Prostate gland (tissue), 2 donors: Measurements from ENCODE around the gene ECHS1. TPM values are rescaled to one million over a fixed set of nuclear protein-coding genes. Genes with fewer than 3 reads are reported as not detected.

Experiments
- DNase-seq: peaks from one replicate; pipeline ENCODE4 v3.0.0-alpha.2; 2019; ENCODE audit warnings: low spot score
- H3K27ac ChIP-seq, 2 donors: fragments of 200-600 bp; sonication (generic); 2 replicates each; pipeline ENCODE4 v1.5.1; 2017 to 2019
- H3K27me3 ChIP-seq: fragments of 200-600 bp; sonication (generic); replicated peaks from 2 replicates; pipeline ENCODE4 v1.5.1; 2019; ENCODE audit not compliant: insufficient read depth
- H3K36me3 ChIP-seq, 2 donors: fragments of 200-600 bp; sonication (generic); 1 replicate in 1 of 2; 2 replicates in 1 of 2; pipeline versions ENCODE4 v1.5.1 to v1.8.1; 2017 to 2019
- H3K4me1 ChIP-seq: fragments of 200-600 bp; sonication (generic); replicated peaks from 2 replicates; pipeline ENCODE4 v1.5.1; 2019
- H3K4me3 ChIP-seq, 2 donors: fragments of 200-600 bp; sonication (generic); 2 replicates each; pipeline ENCODE4 v1.5.1; 2017 to 2019
- H3K9me3 ChIP-seq: fragments of 200-600 bp; sonication (generic); 2 replicates; pipeline ENCODE4 v1.5.1; 2017
- POLR2A ChIP-seq: fragments of 450-650 bp; IDR thresholded peaks from one replicate; pipeline ENCODE4 v1.6.1; 2016; ENCODE audit warnings: antibody characterized with exemption, mild to moderate bottlenecking
- POLR2AphosphoS5 ChIP-seq: sonication (generic); formaldehyde crosslinking; IDR thresholded peaks from one replicate; pipeline ENCODE4 v1.6.1; 2017; ENCODE audit warnings: antibody characterized with exemption
- WGBS: methylation state at CpG from one replicate; pipeline ENCODE4 v1.1.5; 2018; 5-methylcytosine and 5-hydroxymethylcytosine counted together
- intact Hi-C: fragments of 100-400 bp; cut with DNase I; formaldehyde crosslinking; loops from one replicate; pipeline ENCODE4 v1.14.2; 2022
- total RNA-seq, 2 donors: library from RNA; depleted of rRNA; stranded (reverse); fragments of >200 nt; gene quantifications; one replicate each; pipeline ENCODE4 v1.1.0, GENCODE V29; 2016
- TF ChIP-seq, protein P1 (sequence below), 4 experiments: fragments of 200-600 bp in 2 of 4; fragments of 450-650 bp in 2 of 4; sonication (generic) in 2 of 4; IDR thresholded peaks; 1 replicate in 3 of 4; 2 replicates in 1 of 4; pipeline ENCODE4 v1.5.1; 2016 to 2019; ENCODE audit warnings: antibody characterized with exemption in 4 of 4, mild to moderate bottlenecking in 2 of 4, moderate library complexity in 2 of 4

The ECHS1 gene
- total RNA-seq, 2 donors from 2014 or later: 112 to 126 TPM

DNA sequence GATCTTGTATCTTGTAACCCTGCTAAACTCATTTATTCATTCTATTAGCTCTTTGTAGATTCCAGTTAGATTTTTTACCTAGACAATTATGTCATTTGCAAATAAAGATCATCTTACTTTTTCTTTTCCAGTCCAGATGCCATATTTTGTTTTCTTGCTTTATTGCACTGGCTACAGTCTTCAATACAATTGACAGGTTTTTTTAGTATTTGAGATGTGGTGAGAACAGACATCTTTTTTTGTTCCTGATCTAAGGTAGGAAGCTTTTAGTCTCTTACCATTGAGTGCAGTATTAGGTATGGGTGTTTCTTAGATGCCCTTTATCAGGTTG lies 39.2 kb upstream of the ECHS1 start:
- Histone ChIP-seq H3K4me1 (no peaks in the 10 kb centered on the region), H3K4me3 (no peak overlapping the region), H3K27ac (no peak overlapping the region), H3K36me3 (no peaks in the 10 kb centered on the region), H3K27me3 (no peaks in the 10 kb centered on the region), H3K9me3 (no peaks in the 10 kb centered on the region)
- intact Hi-C loops: no loop called here
- DNase-seq: no peak
- TF ChIP-seq, protein P1, sequence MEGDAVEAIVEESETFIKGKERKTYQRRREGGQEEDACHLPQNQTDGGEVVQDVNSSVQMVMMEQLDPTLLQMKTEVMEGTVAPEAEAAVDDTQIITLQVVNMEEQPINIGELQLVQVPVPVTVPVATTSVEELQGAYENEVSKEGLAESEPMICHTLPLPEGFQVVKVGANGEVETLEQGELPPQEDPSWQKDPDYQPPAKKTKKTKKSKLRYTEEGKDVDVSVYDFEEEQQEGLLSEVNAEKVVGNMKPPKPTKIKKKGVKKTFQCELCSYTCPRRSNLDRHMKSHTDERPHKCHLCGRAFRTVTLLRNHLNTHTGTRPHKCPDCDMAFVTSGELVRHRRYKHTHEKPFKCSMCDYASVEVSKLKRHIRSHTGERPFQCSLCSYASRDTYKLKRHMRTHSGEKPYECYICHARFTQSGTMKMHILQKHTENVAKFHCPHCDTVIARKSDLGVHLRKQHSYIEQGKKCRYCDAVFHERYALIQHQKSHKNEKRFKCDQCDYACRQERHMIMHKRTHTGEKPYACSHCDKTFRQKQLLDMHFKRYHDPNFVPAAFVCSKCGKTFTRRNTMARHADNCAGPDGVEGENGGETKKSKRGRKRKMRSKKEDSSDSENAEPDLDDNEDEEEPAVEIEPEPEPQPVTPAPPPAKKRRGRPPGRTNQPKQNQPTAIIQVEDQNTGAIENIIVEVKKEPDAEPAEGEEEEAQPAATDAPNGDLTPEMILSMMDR (IDR thresholded peaks at IDR 0.05): no peak
- TF ChIP-seq POLR2A (no peak), POLR2AphosphoS5 (no peak)

DNA sequence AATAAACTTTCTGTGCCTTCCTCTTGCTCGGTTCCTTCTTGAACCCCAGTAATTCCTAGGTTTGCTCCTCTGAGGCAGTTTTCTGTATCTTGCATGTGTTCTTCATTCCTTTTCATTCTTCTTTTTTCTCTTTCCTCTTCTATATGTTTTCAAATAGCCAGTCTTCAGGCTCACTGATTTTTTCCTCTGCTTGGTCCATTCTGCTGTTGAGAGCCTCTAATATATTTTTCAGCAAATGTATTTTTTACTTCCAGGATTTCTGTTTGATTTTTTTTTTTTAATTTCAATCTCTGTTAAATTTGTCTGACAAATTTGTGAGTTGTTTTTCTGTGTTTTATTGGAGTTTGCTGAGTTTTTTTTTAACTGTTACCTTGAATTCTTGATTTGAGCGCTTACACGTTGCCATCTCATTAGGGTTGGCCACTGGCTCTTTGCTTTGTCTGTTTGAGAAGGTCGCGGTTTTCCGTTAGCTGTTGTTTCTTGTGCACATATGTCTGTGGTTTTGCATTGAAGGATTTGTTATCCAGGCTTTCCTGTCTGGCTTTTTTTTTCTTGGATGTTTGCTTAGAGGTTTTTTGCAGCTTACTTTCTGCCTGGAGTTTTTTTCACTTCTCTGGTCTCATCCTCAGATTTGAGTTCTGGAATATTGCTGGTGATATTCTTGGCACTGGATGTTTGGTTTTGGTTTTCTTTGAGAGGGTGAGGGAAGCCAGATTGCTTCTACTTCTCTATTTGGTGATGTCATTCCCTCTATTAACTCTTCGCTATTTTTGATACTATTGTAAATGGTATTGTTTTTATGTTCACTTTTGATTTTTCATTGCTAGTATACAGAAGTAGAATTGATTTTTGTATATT lies 38.6 kb upstream of the ECHS1 start:
- H3K27me3 ChIP-seq: no peaks in the 10 kb centered on the region
- 97% methylated on average over 7 of the region's 7 CpGs for WGBS
- no peak for TF ChIP-seq POLR2AphosphoS5
- TF ChIP-seq POLR2A: no peak
- TF ChIP-seq, protein P1 (IDR thresholded peaks at IDR 0.05): no peak
- no peaks in the 10 kb centered on the region for H3K36me3 ChIP-seq
- H3K4me1 ChIP-seq: no peaks in the 10 kb centered on the region
- no peak overlapping the region for H3K27ac ChIP-seq
- DNase-seq: no peak
- intact Hi-C loops: no loop called here
- no peaks in the 10 kb centered on the region for H3K9me3 ChIP-seq
- no peak overlapping the region for H3K4me3 ChIP-seq

DNA sequence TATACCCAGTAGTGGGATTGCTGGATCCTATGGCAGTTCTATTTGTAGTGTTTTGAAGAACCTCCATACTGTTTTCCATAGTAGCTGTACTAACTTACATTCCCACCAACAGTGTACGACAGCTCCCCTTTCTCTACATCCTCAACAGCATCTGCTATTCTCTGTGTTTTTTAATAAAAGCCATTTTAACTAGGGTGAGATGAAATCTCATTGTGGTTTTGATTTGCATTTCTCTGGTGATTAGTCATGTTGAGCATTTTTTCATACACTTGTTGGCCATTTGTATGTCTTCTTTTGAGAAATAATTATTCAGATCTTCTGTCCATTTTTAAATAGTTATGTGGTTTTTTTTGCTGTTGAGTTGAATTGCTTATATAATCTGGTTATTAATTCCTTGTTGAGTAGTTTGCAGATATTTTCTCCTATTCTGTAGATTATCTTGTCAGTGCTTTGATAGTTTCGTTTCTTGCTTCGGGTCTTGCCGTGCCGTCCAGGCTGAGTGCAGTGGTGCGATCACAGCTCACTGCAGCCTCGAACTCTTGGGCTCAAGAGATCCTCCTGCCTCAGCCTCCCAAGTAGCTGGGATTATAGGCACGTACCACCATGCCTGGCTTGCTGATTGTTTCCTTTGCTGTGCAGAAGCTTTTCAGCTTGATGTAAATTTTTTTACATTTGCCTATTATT lies 32.8 kb upstream of the ECHS1 start:
- Histone ChIP-seq H3K4me1 (no peaks in the 10 kb centered on the region), H3K9me3 (no peaks in the 10 kb centered on the region), H3K27me3 (no peaks in the 10 kb centered on the region), H3K4me3 (no peak overlapping the region), H3K27ac (no peak overlapping the region), H3K36me3 (peaks cover 0 to 7% of the 10 kb centered on the region in 2 donors)
- DNase-seq: no peak
- TF ChIP-seq POLR2A (no peak), POLR2AphosphoS5 (no peak)
- TF ChIP-seq, protein P1 (IDR thresholded peaks at IDR 0.05): no peak
- intact Hi-C loops: no loop called here
- WGBS: 93% methylated on average over 8 of the region's 8 CpGs

DNA sequence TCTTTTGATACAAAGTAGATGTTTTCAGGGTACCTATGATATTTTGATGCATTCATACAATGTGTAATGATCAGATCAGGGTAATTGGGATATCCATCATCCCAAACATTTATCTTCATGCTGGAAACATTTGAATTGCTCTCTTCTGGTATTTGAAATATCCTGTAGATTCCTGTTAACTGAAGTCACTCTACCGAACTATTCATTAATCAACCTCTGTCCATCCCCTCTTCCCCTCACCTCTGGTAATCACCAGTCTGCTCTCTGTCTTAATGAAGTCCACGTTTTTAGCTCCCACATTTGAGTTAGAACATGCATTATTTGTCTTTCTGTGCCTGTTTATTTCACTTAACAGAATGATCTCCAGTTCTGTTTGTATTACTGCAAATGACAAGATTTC lies 32.1 kb upstream of the ECHS1 start:
- TF ChIP-seq POLR2A (no peak), POLR2AphosphoS5 (no peak)
- TF ChIP-seq, protein P1 (IDR thresholded peaks at IDR 0.05): no peak
- Histone ChIP-seq H3K36me3 (peaks cover 0 to 7% of the 10 kb centered on the region in 2 donors), H3K27ac (no peak overlapping the region), H3K9me3 (no peaks in the 10 kb centered on the region), H3K27me3 (no peaks in the 10 kb centered on the region), H3K4me1 (no peaks in the 10 kb centered on the region), H3K4me3 (no peak overlapping the region)
- intact Hi-C loops: no loop called here
- WGBS: 67% methylated on average over 2 of the region's 2 CpGs
- no peak for DNase-seq
